HG03060 (cell line): Measurements from ENCODE around the gene AXL.
"Not testable (repeated sequence)": the region's sequence is repeated elsewhere in the genome, so short reads cannot be mapped to it uniquely, and the experiment has no call there.

ENCODE experiments used
- ATAC-seq: cut with Tn5 transposase; IDR thresholded peaks from one replicate; pipeline ENCODE4 v1.9.1; 2021; ENCODE audit warnings: low read depth, moderate number of reproducible peaks; ENCODE audit not compliant: unreplicated experiment

The AXL gene

DNA sequence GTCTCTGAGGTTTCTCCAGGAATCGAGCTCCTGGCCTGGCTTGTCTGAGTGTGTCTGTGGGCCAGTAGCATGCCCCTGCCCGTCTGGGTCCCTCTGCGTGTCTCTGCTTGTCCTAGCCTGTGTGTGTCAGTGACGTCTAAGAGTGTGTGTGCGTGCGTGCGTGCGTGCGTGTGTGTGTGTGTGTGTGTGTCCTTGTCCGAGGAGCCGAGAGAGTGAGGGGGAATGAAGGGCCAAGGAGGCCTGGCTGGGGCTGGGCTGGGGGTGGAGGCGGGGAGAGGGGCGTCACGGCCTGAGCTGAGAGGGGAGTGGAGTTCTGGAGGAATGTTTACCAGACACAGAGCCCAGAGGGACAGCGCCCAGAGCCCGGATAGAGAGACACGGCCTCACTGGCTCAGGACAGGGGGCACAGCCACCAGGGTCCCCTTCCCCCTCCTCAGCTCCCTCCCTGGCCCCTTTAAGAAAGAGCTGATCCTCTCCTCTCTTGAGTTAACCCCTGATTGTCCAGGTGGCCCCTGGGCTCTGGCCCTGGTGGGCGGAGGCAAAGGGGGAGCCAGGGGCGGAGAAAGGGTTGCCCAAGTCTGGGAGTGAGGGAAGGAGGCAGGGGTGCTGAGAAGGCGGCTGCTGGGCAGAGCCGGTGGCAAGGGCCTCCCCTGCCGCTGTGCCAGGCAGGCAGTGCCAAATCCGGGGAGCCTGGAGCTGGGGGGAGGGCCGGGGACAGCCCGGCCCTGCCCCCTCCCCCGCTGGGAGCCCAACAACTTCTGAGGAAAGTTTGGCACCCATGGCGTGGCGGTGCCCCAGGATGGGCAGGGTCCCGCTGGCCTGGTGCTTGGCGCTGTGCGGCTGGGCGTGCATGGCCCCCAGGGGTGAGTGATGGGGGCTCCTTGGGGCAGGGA, at the start of gene AXL:
Gene AXL, plus strand, starts transcription at position 609 of the 893 bp plus-strand sequence. Its CDS starts 170 bp downstream, at position 779.
- ATAC-seq = no peak

GRCh38 chr19:41172297-41173164, 46.5 kb upstream of the AXL start:
- no peak for ATAC-seq

GRCh38 chr19:41174297-41174928, 44.6 kb upstream of the AXL start:
- no peak for ATAC-seq

DNA sequence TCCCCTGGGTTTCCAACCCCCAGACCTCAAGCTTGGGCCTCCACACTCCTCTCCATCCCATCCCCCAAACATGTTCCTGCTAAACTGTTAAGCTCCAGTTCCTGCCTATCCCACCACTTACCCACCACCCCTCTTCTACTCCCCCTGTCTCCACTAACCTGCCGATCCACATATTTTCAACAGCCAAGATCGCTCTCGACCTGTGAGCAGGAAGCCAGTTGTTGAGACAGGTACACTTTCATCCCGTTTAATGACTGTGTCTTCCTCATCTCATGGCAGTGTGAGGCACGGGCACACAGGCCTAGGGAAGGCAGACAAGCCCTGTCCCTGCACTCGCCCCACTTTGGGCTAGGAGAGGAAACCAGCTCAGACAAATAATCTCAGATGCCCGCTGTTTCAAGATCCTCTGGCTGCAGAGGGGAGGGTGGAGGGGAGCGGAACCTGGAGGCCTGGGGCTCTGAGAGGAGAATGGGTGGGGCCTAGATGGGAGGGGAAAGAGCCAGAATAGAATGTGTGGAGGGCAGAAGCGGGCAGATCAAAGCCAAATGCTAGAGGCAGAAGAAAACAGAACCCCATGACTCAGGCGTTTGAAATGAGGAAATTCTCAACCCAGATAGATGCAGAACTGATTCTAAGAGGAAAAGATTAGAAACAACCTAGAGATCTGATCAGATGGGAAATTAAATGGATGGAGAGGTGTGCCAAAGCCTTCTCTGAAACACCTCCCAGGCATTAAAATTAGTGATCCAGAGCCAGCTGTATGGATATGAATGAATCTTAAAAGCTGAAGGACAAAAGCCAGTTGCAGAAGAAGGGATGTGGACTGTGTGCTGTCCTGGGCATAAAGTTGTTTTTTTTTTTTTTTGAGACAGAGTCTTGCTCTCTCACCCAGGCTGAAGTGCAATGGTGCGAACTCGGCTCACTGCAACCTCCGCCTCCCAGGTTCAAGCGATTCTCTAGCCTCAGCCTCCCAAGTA, 42.9 kb upstream of the AXL start:
- ATAC-seq = no peak

GRCh38 chr19:41180173-41180572, 38.9 kb upstream of the AXL start:
- ATAC-seq = not testable (repeated sequence)

GRCh38 chr19:41186971-41187883, 31.8 kb upstream of the AXL start:
- ATAC-seq = no peak

DNA sequence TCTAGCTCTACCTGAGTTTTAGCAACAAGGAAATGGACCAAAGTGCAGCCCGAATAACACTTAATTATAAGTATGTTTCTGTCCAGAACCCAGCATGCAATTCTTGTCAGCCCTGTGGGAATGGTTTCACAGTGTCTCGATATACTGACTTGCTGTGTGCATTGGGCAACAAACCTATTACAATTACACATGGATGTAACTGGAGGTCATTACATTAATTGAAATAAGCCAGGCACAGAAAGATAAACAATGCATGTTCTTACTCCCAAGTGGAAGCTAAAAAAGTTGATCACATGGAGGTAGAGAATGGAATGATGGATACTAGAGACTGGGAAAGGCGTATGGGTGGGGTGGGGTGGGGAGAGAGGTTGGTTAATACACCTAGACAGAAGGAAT, 31.1 kb upstream of the AXL start:
- no peak for ATAC-seq

DNA sequence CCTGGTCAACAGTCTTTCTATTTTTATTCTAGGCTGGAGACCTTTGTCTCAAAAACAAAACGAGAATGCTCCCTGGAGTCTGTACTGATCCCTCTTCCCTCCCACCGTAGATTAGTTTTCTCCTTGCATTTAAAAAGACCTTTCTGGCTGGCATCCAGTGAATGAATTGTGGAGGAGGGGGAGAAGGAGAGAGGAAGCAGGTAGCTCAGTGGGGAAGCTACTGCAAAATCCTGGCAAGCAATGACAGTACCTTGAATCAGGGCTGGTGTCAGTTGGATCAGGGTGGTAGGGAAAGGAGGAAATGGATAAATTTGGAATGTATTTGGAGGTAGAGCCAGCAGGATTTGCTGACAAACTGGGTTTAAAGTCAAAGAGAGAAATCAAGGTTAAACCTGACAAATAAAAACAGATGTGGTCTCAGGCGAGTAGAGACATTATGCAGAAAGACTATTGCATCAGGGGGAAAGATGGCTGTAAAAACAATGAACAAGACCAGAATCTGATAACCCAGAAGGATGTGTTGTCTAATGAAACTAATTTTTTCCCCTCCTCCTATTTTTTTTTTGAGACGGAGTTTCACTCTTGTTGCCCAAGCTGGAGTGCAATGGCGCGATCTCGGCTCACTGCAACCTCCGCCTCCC, 29.5 kb upstream of the AXL start:
- no peak for ATAC-seq

DNA sequence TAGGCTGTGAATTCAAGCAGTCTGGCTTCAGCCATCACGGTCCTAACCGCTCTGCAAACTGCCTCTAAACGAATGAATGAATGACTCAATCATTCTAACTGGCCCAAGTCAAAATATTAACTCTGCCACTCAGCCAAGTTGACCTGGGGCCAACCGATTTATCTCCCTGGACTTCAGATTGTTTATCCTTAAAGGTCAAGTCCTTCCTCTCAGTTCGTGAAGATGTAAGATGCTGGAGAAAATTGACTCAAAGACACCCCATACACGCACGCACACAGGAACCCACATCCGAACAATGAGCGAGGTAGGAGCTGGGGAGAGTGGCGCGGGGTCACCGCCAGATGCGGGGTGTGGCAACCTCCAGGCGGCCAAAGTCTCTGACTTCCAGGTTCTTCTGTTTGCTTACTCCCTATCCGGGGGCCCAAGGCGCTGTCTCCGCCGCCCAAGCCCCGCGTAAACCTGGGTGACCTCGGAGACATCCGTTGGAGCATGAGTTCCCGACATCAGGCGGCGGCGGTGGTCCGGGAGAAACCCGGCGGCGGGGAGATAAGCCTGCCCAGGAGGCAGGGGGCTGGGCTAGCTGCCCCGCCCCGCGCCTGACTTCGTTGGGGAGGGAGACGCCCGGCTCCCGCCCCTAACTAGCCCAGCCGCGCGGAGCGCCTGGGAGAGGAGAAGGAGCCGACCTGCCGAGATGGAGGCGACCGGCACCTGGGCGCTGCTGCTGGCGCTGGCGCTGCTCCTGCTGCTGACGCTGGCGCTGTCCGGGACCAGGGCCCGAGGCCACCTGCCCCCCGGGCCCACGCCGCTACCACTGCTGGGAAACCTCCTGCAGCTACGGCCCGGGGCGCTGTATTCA, 26.2 kb upstream of the AXL start, which contains the start of gene CYP2S1:
Gene CYP2S1, plus strand, starts transcription at position 646 of the 856 bp plus-strand sequence. Its CDS starts 46 bp downstream, at position 692.
- no peak for ATAC-seq

DNA sequence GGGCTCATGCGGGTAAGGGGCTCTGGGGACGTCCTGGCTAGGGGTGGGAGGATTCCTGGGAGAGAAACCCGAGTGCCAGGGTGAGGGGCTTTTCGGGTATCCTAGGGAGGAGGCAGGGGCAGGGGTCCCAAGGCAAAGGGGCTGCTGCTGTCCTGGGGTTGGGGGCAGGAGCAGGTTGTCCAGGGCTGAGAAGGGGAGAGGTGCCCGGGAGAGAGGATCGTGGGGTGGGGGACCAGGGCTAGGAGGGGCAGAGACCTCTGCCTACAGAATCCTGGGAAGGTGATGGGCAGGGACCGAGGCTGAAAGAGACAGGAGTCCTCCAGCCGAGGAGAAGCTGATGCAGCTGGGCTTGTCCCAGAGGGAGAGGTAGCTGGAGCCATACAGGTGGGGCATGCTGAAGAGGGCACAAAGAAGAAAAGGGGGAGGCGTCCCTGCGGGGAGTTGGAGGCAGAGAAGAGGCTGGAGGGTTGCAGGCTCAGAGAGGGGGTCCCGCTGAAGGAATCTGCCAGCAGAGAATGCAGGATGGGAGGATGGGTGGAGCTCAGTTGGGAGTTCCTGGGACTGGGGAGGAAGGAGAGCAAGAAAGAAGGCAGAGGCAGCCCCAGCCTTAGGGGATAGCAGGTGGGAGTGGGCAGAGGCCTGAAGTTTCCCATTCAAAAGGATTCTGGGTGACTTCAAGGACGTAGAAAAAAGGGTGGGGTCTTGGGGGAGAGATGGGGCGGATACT, 25.4 kb upstream of the AXL start:
- ATAC-seq = no peak

- no peak for ATAC-seq
Measured at GRCh38 chr19:41194157-41194552, 24.9 kb upstream of the AXL start.

GRCh38 chr19:41195675-41196497, 23.1 kb upstream of the AXL start:
- ATAC-seq = no peak

- no peak for ATAC-seq
Measured at GRCh38 chr19:41198559-41198958, 20.5 kb upstream of the AXL start.

DNA sequence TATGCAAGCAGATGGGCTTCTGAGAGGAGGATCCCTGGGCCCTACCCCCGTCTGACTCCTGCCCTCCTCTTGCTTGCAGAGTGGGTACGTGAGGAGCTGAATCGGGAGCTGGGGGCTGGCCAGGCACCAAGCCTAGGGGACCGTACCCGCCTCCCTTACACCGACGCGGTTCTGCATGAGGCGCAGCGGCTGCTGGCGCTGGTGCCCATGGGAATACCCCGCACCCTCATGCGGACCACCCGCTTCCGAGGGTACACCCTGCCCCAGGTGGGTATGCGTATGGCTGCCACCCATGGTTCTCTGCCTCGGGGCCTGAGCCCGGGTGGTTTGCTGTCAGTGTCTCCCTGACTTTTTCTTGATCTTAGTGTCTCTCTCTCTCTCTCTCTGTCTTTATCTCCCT, 15.7 kb upstream of the AXL start:
- no peak for ATAC-seq

DNA sequence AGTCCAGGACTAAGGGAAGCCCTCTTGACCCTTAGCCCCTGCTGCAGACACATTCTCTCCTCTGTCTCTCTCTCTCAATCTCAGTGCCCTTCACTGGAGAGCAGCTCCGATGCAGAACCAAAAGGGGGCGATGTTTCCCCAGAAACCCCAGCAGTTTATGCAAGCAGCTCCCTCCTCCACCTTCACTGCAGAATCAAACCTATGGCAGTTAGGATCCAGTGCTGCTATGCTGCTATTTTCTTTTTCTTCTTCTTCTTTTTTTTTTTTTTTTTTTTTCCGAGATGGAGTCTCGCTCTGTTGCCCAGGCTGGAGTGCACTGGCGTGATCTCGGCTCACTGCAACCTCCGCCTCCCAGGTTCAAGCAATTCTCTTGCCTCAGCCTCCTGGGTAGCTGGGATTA, 14.7 kb upstream of the AXL start:
- not testable (repeated sequence) for ATAC-seq

DNA sequence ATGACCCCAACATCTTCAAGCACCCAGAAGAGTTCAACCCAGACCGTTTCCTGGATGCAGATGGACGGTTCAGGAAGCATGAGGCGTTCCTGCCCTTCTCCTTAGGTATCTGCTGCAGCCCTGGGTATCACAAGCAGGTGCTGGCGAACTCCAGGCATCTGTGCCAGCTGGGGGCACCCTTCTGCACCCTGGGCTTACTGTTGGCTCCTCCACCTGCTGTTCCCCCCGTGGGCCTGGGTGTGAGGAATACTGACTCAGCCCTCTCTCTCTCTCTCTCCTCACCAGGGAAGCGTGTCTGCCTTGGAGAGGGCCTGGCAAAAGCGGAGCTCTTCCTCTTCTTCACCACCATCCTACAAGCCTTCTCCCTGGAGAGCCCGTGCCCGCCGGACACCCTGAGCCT, 13.0 kb upstream of the AXL start:
- no peak for ATAC-seq
